Pancreas (tissue), 10 donors: Measurements from ENCODE around the gene ZMIZ1. TPM values are rescaled to one million over a fixed set of nuclear protein-coding genes. Genes with fewer than 3 reads are reported as not detected.
A peak's percentile ranks its signal among the peaks of the same experiment; 100 is the strongest.

Experiments
- ATAC-seq, 4 donors: fragments of 200-7000 bp; cut with Tn5 transposase; one replicate each; pipeline versions ENCODE4 v1.8.0 to v1.9.1; 2020; ENCODE audit warnings: mild to moderate bottlenecking in 4 of 4, moderate library complexity in 4 of 4
- DNase-seq, 6 donors: peaks; one replicate each; pipeline ENCODE4 v3.0.0-alpha.2; 2020
- FAIRE-seq: peaks from 2 replicates; lab custom pipeline; 2012; peaks lifted over from hg19 to GRCh38; lab: Jason Lieb, UNC
- H3K27ac ChIP-seq, 4 donors: fragments of 200-600 bp; sonication (generic); 1 replicate in 3 of 4; 2 replicates in 1 of 4; pipeline versions ENCODE4 v1.5.0 to v1.8.0; 2020
- H3K27me3 ChIP-seq, 4 donors: fragments of 200-600 bp; one replicate each; pipeline ENCODE4 v1.8.0; 2021
- H3K36me3 ChIP-seq, 3 donors: fragments of 200-600 bp; sonication (generic) in 1 of 3; one replicate each; pipeline versions ENCODE4 v1.5.0 to v1.8.0; 2020 to 2021
- H3K4me1 ChIP-seq, 3 donors: fragments of 200-600 bp; one replicate each; pipeline ENCODE4 v1.8.0; 2021
- H3K4me3 ChIP-seq, 4 donors: fragments of 200-600 bp; sonication (generic) in 2 of 4; one replicate each; pipeline versions ENCODE4 v1.5.0 to v1.8.0; 2020 to 2021
- H3K9me3 ChIP-seq, 4 donors: fragments of 200-600 bp; one replicate each; pipeline ENCODE4 v1.8.0; 2021
- CTCF ChIP-seq, 4 donors: fragments of 200-600 bp; sonication (generic) in 3 of 4; IDR thresholded peaks; one replicate each; pipeline versions ENCODE4 v1.5.0 to v1.8.0; 2021; ENCODE audit warnings: antibody characterized with exemption in 4 of 4
- WGBS, 2 donors: extraction: QIAGEN DNeasy Blood & Tissue Kit; methylation state at CpG; one replicate each; pipeline ENCODE4 v1.1.7; 2013; 5-methylcytosine and 5-hydroxymethylcytosine counted together
- intact Hi-C, 3 donors: fragments of 100-400 bp; cut with DNase I; formaldehyde crosslinking; loops; one replicate each; pipeline versions ENCODE4 v1.11.1 to v1.14.2; 2022
- polyA plus RNA-seq, 2 donors: library from polyadenylated mRNA; stranded (reverse); fragments of 200-250 nt; gene quantifications; one replicate each; pipeline ENCODE4 v1.2.3, GENCODE V29; 2013
- total RNA-seq, 6 donors: library from RNA; stranded (reverse); fragmentation: NEBNext Ultra II Directional in 4 of 6; extraction: Animal tissue kit (Norgen Biotek cat#: 25700) in 4 of 6; gene quantifications; one replicate each; pipeline versions ENCODE4 v1.2.1 to v1.2.4, GENCODE V29; 2021 to 2023
- donor health status: healthy with polysubstance abuse.
- donor health status: DM: no; HTN: no; CAD: no; lungs with moderate emphysema.
- donor health status: DM: no; HTN: no; CAD: no.
- donor health status: control.
- donor health status: control.
- donor health status: Bipolar disorder and iron deficiency.
- donor health status: DM: yes; HTN: yes; CAD: no.
- donor health status: DM: no; HTN: no; CAD: no.
- donor health status: DM: no; HTN: no; CAD: no.
- donor health status: DM: yes; HTN: yes; CAD: no.

Gene ZMIZ1
- total and polyA plus RNA-seq, 8 donors = 14.5 to 45.0 (median 21.9) TPM

DNA sequence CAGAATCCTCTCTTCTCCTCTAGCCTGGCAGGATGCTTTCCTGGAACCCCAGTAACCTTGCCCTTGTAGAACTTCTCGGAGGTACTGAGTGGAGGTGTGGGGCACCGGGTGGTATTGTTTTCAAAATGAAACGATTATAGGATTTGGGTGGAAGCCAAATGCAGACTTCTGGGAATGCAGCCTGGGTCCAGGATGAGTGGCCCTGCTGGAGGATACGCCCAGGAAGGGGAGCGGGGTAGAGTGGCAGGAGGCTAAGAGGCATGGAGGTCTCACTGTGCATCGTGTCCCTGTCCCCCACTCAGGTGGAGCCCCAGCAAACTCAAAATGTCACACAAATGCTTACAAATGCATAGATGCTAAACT, 169.4 kb downstream of the ZMIZ1 start:
- H3K27me3 ChIP-seq = no peaks in the 10 kb centered on the region
- FAIRE-seq (no peak), ATAC-seq (no peak), DNase-seq (no peak)
- no peaks in the 10 kb centered on the region for H3K9me3 ChIP-seq
- no peak for TF ChIP-seq CTCF (IDR thresholded peaks at IDR 0.05)
- H3K4me3 ChIP-seq = no peak overlapping the region
- intact Hi-C loops = no loop called here
- H3K4me1 ChIP-seq = no peaks in the 10 kb centered on the region
- H3K36me3 ChIP-seq = no peaks in the 10 kb centered on the region
- 53 to 56% methylated on average over 6 of the region's 6 CpGs for WGBS, 2 donors
- H3K27ac ChIP-seq = peak overlapping the region in 1 of 4 donors; percentile 28

- Histone ChIP-seq H3K9me3 (no peaks in the 10 kb centered on the region), H3K4me1 (no peaks in the 10 kb centered on the region), H3K27me3 (no peaks in the 10 kb centered on the region), H3K27ac (no peak overlapping the region), H3K4me3 (no peak overlapping the region), H3K36me3 (no peaks in the 10 kb centered on the region)
- intact Hi-C loops = no loop called here
- DNase-seq (no peak), FAIRE-seq (no peak), ATAC-seq (no peak)
- TF ChIP-seq CTCF (IDR thresholded peaks at IDR 0.05) = no peak
- 73 to 83% methylated on average over 2 of the region's 2 CpGs for WGBS, 2 donors
These were observed 169.8 kb downstream of the ZMIZ1 start for GRCh38 chr10:79238606-79239005.

- peak in 3 of 4 donors; percentile 21 to 40 (median 37) for ATAC-seq
- TF ChIP-seq CTCF (IDR thresholded peaks at IDR 0.05) = no peak
These were observed 170.6 kb downstream of the ZMIZ1 start for GRCh38 chr10:79239275-79239779.

GRCh38 chr10:79239924-79240581, 171.3 kb downstream of the ZMIZ1 start:
- no peak overlapping the region for H3K4me3 ChIP-seq
- no peaks in the 10 kb centered on the region for H3K9me3 ChIP-seq
- H3K4me1 ChIP-seq = peaks cover 0 to 3% (median 0%) of the 10 kb centered on the region in 3 donors
- FAIRE-seq (no peak), ATAC-seq (no peak), DNase-seq (no peak)
- no peaks in the 10 kb centered on the region for H3K36me3 ChIP-seq
- intact Hi-C loops = no loop called here
- no peak for TF ChIP-seq CTCF (IDR thresholded peaks at IDR 0.05)
- H3K27ac ChIP-seq = no peak overlapping the region
- 88 to 92% methylated on average over 29 of the region's 29 CpGs for WGBS, 2 donors
- no peaks in the 10 kb centered on the region for H3K27me3 ChIP-seq

More at GRCh38 chr10:79239275-79239779, 170.6 kb downstream of the ZMIZ1 start:
- no peaks in the 10 kb centered on the region for H3K27me3 ChIP-seq
- FAIRE-seq (no peak), DNase-seq (peak in 1 of 6 donors; percentile 66)
- no peaks in the 10 kb centered on the region for H3K9me3 ChIP-seq
- H3K4me1 ChIP-seq = no peaks in the 10 kb centered on the region
- no peak overlapping the region for H3K27ac ChIP-seq
- 85 to 87% methylated on average over 10 of the region's 10 CpGs for WGBS, 2 donors
- intact Hi-C loops = no loop called here
- H3K4me3 ChIP-seq = no peak overlapping the region
- H3K36me3 ChIP-seq = no peaks in the 10 kb centered on the region

DNA sequence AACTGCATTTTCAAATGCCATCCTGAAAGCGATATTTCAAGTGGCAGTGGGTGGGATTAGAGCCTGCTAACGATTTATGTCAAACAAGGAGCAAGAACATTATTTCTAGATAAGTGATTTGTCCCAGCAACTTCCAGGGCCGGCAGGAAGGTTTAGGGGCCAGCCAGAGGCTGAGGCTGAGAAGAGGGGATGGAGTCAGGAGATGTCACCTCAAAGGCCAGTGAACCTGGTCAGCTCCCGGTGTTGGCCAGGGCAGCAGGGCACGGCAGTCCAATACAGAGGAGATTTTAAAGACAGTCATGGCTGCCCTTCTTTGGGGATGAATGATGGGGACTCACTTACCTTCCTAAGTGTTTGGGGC, 172.8 kb downstream of the ZMIZ1 start:
- TF ChIP-seq CTCF (IDR thresholded peaks at IDR 0.05) = no peak
- Histone ChIP-seq H3K9me3 (no peaks in the 10 kb centered on the region), H3K27me3 (no peaks in the 10 kb centered on the region), H3K4me3 (peak overlapping the region in 1 of 4 donors; percentile 42), H3K4me1 (peaks cover 0 to 16% (median 0%) of the 10 kb centered on the region in 3 donors), H3K36me3 (no peaks in the 10 kb centered on the region), H3K27ac (peak overlapping the region in 3 of 4 donors; percentile 33 to 70 (median 66))
- no peak for DNase-seq
- ATAC-seq = no peak
- FAIRE-seq = no peak
- WGBS, 2 donors = 68 to 72% methylated on average over 5 of the region's 5 CpGs
- intact Hi-C loops = no loop called here
